Activated CD4-positive, alpha-beta T cell treated with anti-CD3 and anti-CD28 coated beads for 24 hours (primary cell): Measurements from ENCODE around the gene PDE4D.

Source experiments
- DNase-seq, 2 donors: peaks; one replicate each; pipeline ENCODE4 v3.0.0-alpha.2; 2020; ENCODE audit warnings: low read depth in 2 of 2

The PDE4D gene

DNA sequence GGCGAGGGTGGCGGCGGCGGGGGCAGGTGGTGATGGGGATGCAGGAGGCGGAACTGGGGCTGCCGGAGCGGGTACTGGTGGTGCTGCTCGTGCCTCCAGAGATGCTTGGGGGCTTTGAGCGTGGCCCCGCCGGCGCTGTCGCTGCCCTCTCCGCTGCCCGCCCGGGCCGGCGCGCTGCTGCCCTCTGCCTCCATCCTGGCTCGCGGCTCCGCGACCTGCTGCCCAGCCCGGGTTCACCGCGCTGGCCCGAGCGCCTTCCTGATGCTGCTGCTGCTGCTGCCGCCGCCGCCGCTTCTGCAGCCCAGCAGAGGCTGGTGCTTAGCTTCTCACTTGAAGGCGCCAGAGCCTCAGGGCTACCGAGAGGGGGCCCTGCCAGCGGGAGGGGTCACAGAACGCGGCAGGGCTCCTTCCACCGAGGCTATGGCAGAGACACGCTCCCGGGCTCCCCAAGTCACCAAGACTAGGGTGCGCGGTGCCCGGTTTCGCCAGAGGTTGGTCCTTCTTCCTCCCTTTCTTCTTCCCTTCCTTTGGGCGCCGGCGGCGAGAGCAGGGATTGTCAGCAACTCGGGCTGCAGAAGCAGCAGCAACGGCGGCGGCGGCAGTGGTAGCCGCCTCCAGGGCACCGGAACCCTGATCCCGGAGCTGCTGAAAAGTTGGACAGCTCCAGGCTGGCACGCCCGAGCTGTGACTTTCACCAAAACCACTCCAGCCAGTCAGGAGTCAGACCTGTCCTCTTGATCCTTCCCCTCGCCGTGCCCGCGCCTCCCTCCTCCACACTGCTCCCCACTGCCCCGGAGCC, at the start of gene PDE4D:
Gene PDE4D, minus strand, starts transcription at position 298 of the 799 bp plus-strand sequence.
- DNase-seq = peak in 1 of 2 donors; percentile 1

DNA sequence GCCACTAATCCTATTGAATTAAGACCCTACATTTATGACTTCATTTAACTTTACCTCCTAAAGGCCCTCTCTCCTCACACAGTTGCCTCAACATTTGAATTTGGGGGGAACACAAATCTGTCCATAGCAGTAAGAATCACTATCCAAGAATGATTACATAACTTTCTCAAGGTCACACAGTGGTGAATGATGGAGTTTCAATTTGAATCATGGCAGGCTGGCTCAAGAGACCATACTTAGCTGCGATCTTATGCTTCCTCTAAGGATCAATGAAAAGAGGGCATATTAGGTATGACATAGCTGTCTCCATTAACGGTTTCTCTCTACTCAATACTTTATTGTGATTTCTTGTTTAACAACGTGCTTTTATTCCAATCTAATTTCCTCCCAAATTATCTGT, 44.1 kb upstream of the PDE4D start:
- DNase-seq = no peak

DNA sequence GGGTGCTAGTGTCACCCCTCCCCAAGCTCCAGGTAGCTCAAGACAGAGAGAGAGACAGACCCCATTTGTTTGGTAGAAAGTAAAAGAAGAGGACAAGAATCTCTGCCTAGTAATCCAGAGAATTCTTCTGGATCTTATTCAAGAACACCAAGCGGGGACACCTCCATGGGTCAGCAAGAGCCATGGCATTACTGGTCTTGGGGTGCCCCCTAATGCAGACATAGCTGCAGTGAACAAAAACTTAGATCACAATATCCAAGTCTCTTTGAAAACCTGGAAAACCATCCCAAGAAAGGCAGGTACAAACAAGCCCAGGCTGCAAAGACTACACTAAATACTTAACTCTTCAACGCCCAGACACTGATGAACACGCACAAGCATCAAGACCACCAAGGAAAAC, 29.9 kb upstream of the PDE4D start:
- no peak for DNase-seq

DNA sequence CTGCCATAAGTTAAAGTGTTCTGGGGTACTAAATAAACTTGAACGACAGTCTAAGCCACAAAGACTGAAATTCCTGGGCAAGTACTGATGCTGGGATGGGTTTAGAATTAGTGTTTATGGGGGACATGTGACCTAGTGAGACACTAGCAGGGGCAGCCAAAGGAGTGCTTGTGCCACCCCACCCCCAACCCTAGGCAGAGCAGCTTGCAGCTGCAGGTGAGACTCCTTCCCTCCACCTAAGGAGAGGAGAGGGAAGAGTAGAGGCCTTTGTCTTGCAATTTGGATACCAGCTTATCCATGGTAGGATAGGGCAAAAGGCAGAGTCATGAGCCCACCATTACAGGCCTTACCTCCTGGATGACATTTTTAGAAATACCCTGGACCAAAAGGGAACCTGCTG, 28.7 kb upstream of the PDE4D start:
- DNase-seq = no peak

DNA sequence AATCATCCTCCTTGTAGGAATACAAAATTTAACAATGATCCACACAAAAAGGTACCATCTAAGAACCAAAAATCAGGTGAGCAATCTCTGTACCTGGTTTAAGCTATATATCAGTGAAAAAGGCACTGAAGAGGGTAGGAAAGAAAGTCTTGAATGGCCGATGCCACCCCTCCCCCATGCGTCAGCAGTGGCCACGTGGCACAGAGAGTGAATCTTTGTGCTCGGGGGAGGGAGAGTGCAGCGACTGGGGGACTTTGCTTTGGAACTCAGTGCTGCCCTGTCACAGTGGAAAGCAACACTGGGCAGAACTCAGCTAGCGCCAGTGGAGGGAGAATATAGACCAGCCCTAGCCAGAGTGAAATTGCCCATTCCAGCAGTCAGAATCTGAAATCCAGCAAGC, 28.3 kb upstream of the PDE4D start:
- no peak for DNase-seq

DNA sequence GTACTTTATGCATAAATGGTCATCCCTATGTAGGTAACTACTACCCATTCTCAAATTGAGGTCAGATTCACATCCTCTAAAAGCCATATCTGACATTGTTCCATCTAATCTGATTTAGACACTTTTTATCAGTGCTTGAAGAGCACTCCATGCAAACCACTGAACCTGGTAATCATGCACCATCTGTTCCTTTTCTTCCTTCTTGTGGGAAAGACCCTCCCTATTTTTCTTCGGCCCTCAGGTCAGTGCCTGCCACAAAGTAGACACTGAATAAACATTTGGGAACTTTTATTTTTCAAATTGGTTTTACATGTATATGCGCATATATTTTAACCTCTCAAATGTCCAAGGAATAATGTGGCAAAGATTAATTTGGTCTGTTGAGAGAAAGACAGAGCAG, 26.0 kb upstream of the PDE4D start:
- DNase-seq = no peak

DNA sequence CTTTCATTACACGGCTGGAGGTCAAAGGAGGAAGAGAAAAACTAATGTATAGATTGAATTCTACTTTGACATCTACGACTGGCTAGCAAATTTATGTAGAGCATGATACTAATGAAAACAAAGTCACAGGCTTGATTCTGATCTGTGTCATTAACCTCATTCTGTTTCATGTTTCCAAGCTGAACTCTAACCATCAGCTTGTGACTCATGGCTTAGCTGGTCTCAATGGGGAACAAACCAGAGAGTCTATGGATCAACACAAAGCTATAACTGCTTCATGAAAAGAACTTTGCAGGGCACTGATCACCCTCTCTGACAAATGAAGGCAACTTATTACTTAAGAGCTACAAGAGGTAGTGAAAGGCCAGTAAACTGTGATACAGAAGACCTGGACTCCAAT, 23.6 kb upstream of the PDE4D start:
- no peak for DNase-seq

DNA sequence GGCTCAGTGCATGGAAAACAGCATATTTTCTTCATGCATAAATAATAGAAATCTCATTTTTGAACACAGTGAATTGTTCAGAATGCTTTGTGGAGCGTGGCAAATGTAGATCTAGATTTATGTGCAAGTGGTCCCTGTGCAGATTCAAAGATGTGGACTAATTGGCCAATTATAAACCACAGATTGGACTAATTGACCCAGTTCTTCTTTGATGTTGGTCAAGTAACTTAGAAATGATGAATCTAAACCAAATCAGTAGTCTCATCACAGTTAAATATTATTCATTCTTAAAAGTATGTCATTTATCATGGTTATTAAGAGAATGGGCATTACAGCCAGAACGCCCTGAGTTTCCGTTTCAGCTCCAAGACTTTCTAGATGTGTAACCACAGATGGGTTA, 11.7 kb upstream of the PDE4D start:
- no peak for DNase-seq

DNA sequence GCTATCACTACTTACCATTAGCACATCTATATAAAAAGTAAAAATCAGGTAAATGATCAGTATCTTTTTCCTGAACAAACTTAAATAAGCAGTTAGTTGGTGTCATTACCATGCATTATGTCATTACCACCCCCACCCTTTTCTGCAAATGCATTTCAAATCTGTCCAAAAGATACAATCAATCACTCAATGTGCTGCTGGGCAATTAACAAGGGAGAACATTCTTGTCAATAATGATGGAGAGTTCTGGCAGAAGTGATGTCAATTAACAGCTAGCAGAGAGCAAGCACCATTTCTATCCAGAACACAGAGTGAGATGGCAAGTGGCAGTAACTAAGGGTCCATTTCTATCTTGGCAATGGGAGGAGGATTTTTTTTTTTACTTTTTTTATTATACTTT, 3.5 kb upstream of the PDE4D start:
- DNase-seq = no peak

DNA sequence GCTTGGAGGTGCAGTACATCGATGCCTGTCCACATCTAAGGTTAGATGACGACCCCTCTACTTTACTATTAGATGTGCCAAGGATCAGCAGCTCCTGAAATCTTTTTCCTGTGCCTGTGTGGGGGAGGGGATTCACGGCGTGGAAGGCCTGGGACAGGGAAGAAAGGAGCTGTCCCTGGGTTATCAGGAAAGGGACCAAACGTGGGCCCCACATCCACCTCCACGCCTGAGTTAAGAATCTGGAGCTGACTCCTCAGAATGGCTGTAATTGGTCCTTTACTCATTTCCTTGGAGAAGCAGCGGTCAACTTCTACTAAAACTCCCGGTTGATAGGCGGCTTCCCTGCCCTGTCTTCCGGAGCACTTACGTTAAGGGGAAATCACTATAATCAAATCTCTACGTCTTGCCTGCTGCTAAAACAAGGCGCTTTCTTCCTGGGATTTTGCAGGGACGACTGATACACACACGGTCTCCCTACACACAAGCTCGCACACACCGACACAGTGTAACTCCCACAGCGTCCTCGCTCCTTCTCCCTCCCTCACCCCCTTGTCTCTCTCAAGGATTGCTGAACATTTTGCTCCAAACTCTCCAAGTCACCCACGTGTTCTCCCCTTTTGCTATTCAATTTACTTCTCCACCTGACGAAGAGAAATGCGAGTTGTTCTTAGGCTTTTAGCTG, 1.4 kb downstream of the PDE4D start:
- DNase-seq = no peak

DNA sequence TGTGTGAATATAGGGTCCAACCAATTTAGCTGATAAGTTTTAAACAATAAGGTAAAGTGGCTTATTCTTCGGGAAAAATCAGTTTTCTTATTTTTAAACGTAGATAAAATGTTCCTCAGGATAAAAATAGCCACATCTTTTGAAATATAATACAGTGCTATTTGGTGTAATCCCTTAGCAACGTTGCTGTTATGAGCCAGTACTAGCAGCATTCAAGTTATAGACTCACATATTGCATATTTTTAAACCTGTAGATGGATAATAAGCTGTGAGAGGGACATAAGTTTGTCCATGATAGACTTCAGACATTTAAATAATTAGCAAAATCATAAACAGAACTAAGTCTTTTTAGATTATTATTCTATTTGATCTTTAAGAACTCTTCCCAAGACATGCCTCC, 6.3 kb downstream of the PDE4D start:
- no peak for DNase-seq

DNA sequence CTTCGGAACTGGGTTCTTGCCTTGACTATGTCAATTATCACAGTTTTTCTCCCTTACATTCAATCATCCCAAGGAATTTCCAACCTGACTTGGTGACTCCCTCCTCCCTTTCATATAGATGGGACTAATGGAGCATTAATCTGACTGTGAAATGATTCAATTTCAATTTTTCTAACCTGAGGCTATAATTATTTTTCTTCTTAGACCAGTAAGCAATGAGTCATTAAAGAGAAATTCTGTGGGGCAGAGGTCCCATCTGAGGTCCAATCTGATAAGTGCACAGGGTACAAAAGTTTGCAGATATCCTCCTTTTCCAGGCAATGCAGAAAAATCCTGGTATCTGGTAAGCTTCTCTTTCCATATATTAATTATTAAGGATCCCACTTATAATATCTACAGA, 18.9 kb downstream of the PDE4D start:
- no peak for DNase-seq

DNA sequence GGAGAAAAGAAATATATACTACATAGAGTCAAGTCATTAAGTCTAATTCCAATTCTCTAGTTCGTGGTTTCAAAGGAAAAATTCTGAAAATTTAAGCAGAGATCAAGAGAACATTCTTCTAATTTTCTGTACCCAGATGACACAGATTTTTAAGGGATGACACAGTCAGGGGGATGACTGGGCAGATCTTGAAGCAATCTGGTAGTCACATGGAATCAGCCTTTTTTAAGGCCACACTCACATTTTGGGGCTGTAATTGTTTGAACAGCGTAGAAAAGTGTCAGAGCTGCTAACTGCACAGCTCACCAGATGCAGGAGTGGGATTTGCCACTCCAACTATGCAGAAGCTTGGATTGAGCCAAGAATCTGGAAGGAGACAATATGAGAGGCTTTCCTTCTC, 20.4 kb downstream of the PDE4D start:
- DNase-seq = no peak

DNA sequence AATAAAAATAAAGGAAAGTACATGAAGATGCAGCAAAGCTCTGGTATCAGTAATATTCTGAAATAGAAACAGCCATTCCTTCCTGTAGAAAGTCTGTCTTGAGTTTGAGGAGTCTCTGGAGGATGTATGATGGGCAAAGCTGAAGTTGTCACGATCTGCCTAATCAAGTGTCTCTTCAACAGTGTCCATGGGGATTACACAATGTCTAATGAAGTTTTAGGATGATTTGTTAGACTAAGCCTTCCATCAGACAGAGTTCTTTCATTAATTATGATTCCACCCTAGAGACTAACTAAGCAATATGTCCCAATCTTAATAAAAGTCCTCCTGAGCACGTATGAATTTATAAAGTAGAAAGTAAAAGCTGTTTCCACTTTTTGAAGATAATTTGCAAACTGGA, 26.9 kb downstream of the PDE4D start:
- no peak for DNase-seq

DNA sequence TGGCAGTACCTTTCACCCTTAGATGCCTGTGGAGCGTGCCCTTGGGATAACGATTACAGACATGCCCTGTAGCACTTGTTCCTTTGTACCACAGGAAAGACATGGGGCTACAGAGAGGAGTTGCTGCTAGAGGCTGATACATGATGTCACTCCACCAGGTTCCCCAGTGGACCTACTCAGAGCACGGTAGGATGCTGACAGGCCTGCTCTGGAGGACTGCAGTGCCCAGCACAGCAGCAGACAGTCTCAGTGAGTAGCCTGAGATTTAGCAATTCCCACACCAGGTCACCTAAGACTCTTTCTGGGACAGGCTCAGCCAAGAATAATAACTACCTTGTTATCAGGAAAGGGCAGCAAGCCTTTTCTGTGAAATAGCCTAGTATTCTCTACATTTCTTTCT, 28.8 kb downstream of the PDE4D start:
- no peak for DNase-seq

DNA sequence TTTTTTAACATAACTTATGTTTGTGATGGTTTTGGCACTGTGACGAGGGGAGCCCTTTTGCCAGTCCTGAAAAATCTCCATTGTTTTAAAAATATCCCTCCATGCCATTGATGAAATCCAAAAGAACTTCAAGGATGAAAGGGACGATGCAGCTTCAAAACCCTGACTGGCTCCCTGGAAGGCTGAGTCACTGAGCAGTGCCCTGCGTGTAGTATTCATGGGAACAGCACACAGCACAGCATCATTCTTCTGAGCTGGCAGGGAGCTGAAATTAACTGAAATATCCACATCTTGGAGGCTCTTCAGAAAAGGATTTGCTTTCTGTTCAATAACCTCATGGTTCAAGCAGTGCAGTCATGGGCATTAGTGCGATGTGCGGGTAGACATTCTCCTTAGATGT, 29.7 kb downstream of the PDE4D start:
- DNase-seq = no peak

DNA sequence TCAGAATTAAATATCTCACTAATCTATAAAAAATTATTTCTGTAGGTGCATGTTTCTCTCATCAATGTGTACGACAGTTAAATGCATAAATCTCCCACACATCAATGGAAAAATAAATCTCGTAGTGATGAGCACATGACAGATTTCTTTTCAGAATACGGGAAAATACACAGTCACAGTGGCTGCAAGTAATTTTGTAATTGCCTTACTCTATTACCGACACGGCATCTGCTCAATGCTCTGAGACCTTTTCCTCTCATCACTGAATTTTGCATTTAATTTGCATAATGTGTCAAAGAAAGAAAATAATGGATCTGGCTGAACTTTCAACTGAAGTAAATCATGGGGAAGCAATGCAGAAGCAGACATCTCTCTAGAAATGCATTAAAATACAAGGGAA, 37.2 kb downstream of the PDE4D start:
- no peak for DNase-seq

DNA sequence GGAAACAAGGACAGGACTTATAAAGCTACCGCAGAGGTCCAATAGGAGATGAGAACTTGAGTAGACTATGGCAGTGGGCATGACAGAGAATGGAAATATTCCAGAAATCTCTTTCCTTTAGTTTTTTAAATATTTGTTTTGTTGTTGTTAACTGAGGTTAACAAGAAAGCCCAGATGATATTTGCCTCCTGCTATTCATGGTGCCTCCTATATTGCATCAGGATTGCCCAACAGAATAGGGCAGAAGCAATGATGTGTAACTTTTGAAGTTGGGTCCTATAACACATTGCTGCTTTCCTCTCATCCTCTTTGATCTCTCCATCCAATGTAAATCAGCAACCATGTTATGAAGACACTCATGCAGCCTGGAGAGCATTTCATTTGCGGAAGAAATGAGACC, 42.8 kb downstream of the PDE4D start:
- no peak for DNase-seq

DNA sequence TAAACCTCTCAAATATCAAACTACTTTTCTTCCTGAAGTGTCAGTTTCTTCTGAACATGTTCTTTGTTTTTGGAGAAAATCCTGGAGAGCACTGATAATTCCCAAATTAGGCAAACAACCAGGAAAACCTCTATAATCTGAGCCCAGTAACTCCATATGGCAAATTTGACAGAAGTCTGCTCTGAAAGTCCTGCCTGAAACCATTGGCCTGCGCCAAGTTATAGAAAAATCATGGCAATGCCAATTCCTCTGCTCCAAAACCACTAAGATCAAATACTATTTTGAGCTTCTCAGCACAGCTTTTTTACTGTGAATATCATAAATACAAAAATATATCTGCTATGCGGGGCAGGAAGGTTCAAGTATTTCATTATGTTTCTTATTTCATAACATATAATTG, 45.9 kb downstream of the PDE4D start:
- DNase-seq = no peak

DNA sequence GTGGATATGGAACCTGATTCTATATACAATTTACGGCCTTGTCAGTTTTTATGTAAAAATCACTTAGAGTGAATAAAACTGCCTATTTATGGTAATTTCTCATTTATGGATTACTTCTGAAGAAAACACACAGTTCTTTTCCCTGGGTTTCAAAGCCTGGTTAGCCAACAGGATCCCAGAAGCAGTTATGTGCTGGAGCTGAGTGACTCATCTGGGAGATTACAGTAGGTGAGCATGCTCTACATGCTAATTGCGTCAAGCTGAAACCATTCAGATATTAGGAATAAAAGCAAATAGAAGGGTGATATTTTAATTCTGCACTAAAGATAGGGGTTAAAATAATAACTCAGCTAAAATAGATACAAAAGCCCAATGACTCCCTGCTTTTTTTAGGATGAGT, 47.8 kb downstream of the PDE4D start:
- DNase-seq = no peak

DNA sequence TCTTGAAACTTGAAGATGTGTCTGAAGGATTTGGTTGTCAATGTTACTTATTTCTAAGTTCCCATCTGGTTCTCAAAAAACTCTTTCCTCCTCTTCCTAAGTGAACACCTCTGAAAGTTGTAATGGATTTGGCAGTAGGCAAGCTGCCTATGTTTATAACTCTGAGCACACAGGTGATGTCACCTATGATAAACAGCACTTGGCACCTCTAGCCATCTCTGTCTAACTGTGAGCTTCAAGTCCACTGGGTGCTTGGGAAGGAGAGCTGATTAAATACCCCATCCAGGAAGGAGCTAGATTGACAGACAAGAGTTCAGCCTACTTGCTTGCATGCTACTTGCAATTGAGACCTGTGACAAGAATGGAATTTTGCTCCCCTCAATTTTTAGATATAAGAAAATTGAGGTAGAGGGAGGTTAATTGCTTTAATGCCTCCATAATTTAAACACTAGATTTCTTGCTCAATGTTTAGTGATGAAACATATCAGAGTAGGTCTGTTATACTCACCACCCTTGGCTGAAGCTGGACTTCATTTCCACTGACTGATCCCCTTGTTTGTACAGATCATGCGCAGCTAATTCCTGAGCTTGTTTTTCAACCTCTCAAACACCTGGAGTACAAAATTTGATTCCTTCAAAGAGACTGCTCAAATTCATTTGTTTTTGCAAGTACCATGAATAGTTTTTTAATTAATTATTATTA, 49.9 kb downstream of the PDE4D start:
- no peak for DNase-seq

DNA sequence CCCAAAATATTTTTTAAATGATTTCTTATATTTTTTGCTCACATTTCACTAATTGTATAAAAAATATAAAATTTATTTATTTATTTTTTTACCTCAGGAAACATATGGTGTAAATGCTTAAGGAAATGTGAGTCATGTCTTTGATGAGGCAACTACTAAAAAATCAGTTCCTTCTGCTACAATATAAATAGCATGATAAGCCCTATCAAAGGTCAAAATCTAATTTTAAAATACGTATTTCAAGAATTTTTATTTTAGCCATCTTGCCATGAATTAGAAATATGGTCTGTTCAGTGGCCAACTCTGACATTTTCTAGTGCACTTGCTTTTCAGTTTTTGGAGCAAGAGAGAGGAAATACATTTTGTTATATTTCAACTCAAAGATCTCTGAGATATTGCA, 50.5 kb downstream of the PDE4D start:
- no peak for DNase-seq

DNA sequence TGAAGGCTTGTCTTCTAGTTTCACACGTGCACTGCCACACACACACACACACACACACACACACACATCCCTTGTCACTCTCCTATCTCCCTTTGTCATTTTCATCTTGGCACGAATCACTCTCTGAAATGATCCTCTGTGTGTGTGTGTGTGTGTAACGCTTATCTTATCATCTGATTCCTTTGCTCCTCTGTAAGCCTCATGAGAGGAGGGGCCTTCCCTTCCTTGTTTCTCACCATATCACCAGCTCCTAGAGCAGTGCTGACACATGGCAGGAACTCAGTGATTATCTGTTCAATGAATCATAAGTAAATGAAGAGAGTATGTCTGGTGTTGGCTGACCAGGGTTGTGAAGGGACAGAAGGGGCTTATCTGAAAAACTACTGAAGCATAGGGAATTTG, 53.3 kb downstream of the PDE4D start:
- no peak for DNase-seq
